GM19438 (cell line): ENCODE data around the gene CHD2.

Experiments
- ATAC-seq: cut with Tn5 transposase; IDR thresholded peaks from one replicate; pipeline ENCODE4 v1.9.1; 2021; ENCODE audit warnings: low read depth; ENCODE audit not compliant: unreplicated experiment

The CHD2 gene

GRCh38 chr15:92924216-92924615, 24.1 kb downstream of the CHD2 start:
- ATAC-seq = no peak

DNA sequence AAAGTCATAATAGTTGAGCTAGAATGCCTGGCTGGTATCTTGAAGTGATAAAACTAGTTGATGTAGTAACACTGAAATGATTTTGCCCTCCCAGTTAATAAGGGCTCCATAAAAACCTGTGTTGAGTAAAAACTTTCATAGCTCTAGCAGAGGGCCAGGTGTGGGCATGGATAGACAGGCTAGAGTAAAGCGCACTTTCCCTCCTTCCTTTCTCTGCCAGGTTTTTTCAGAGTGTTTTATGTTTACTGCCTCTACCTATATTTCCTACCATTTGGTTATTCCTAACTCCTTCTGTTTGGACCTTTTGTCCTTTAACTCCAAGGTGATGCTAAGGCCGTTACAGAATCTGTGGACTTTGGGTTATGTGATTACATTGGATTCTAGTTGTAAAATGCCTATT, 25.3 kb downstream of the CHD2 start:
- ATAC-seq = no peak

- ATAC-seq = no peak
These were observed 28.2 kb downstream of the CHD2 start for GRCh38 chr15:92928225-92928750.

GRCh38 chr15:92929002-92929401, 28.9 kb downstream of the CHD2 start:
- ATAC-seq = no peak

GRCh38 chr15:92930054-92930621, 30.0 kb downstream of the CHD2 start:
- no peak for ATAC-seq

- no peak for ATAC-seq
These were observed 30.7 kb downstream of the CHD2 start for GRCh38 chr15:92930776-92931175.

GRCh38 chr15:92932946-92933649, 33.0 kb downstream of the CHD2 start:
- no peak for ATAC-seq

- no peak for ATAC-seq
These were observed 33.7 kb downstream of the CHD2 start for GRCh38 chr15:92933831-92934230.

DNA sequence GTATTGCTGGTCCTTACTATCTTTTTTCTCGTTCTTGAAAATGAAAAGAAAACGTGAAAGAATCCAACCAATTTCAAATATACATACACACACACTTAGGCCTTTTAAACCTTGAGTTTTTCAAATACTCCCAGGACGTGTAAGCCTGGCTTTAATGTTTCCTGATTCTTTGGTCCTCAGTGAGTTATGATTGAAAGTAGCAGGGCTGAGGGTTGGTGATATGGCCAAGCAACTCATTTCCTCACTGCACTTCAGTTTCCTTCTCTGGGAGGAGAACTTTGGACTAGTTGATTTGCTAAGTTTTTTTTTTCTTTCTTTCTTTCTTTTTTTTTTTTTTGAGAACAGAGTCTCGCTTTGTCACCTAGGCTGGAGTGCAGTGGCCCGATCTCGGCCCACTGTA, 34.6 kb downstream of the CHD2 start:
- ATAC-seq = no peak

DNA sequence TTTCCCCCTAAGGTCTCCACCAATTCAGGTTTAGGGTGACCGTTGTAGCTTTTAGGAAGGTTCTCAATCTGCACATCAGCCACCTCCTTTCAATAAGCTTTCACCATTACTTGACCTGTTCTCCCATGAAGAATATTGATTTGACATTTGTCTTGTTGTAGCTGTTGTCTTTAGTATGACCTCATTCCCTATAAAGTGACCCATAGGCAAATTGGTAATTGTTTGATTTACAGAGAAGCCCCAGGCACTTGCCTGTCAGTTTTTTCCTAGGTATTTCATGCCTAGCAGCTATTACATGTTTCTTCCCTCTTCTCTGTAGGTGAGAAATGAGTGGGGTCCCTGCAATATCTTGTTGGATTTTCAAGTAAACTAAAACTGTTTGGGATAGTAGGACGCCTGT, 36.0 kb downstream of the CHD2 start:
- no peak for ATAC-seq

DNA sequence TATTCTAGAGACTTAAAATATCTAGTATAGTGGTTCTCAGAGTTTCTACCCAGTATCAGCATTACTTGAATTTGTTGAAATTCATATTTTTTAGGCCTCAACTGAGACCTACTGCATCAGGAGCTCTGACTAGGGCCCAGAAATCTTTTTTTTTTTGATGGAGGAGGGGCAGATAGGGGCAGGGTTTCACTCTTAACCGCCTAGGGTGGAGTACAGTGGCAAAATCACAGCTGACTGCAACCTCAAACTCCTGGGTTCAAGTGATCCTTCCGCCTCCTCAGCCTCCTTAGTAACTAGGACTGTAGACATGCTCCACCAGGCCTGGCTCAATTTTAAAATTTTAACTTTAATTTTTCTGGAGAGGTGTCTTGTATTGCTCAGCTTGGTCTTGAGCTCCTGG, 36.6 kb downstream of the CHD2 start:
- ATAC-seq = no peak

GRCh38 chr15:92937901-92938300, 37.8 kb downstream of the CHD2 start:
- no peak for ATAC-seq

DNA sequence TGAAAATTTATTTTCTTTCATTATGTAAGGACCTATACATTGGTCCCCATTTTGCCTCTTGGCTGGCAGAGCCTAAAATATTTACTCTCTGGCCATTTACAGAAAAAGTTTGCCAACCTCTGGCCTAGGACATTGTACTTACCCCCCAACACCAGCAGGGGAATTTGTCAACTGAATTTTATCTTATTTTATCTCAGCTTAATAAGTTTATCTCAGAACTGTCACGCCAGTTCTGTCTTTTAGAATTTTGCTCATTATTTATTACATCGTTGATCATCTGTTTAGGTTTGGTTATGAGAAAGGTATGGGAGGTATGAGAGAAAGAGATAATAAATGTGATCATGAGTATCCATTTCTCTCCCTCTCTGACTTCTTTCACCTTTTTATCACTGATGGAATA, 38.3 kb downstream of the CHD2 start:
- no peak for ATAC-seq

- ATAC-seq = no peak
These were observed 41.5 kb downstream of the CHD2 start for GRCh38 chr15:92941668-92942067.

DNA sequence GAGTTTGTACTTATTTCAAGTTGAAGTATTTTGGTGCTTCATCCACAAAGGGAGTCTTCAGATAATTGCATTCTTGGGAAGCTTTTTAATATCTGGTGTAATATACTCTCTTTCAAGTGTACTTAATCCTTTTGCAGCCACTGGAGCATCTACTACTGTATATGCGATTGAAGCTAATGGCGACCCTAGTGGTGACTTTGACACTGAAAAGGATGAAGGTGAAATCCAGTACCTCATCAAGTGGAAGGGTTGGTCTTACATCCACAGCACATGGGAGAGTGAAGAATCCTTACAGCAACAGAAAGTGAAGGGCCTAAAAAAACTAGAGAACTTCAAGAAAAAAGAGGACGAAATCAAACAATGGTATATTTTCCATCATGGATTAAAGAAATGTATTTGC, 42.6 kb downstream of the CHD2 start:
- ATAC-seq = no peak

DNA sequence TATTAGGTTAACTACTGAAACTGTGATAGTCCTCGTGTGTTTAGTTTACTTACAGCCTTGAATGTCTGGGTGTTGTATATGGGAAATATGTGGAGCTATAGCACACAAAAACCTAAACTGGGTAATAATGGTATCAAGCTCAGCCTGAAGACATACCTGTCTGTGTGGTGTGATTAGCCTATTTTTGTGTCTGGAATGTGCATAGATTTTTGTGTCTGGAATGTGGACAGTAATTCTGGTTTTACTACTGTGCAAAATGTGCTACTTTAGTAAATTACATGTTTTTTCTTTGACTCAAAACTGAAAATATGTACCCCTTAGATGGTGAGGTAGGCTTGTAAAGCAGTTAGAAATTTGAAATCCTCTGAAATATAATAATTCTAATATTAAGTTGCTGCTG, 43.5 kb downstream of the CHD2 start:
- no peak for ATAC-seq

- no peak for ATAC-seq
These were observed 44.9 kb downstream of the CHD2 start for GRCh38 chr15:92944946-92945521.

DNA sequence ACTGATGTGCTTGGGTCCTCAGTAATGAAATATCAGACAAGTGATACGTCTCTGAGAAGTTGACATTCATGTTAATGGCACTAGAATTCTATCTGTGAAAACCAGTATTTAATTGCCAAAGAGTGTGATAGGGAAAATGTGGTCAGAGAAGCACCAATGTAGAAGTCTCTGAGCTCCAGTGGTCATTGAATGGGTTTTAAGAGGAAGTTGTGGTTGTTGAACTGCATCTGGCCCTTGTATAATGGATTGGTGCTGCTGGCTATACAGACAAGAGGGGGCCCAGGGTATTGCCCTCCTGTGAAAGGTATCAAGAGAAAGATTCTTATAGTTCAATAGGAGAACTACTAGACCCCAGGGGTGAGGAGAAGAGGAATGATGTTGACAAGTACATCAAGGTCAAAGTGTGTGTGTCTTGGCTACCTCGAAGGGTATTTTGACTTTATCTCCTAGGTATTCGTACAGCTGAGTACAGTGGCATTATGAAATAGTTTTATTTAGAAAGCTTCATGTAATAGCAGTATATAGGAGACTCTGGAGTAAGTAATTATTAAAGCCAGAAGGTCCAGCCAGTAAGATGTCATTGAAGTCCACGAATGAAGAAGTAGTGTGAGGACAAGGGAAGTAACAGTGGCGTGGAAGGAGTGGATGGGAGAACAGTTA, 47.1 kb downstream of the CHD2 start:
- no peak for ATAC-seq

DNA sequence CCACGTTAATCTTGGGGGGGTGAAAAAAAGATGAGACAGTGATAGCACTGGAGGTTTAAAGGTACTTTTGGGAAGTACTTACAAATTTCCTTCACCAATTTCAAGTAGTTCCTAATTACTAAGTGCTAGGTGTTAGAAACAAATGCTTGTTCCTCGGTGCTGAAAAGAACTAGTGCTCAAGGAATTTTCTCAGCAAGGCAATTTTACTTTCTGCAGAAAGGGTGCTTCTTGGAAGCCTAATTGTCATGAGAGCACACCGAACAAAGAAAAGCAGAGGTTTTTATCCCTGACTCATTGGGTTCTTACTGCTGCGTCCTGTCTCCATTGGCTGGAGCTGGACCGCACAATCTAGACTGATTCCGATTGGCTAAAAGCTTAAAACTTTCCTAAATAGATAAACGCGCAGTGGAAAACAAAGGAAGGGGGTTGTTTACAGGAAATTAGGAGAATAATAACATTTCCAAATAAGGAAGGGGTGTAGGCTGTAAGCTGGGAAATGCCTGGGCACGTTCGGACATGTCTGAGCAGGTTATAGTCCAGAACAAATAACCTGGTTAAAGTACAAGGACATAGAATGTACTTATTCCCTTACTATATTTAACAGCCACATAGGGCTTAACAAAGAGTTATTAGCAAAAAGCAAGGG, 49.6 kb downstream of the CHD2 start:
- no peak for ATAC-seq

- ATAC-seq = no peak
These were observed 51.8 kb downstream of the CHD2 start for GRCh38 chr15:92951800-92952457.

DNA sequence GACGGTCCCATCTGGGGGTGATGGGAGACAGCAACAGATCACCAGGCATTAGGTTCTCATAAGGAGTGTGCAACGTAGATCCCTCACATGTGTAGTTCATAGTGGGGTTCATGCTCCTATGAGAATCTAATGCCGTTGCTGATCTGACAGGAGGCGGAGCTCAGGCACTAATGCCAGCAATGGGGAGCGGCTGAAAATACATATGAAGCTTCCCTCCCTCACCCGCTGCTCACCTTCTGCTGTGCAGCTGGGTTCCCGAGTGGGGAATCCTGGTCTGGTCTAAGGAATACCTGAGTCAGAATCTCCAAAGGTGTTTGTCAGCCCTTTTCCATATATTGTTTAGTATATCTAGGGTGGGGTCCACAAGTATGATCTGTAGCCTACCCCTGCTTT, 52.3 kb downstream of the CHD2 start:
- ATAC-seq = no peak
